IMR-90 (cell line): ENCODE measurements around the gene A1BG. TPM values are rescaled to one million over a fixed set of nuclear protein-coding genes. Genes with fewer than 3 reads are reported as not detected.
A peak's percentile ranks its signal among the peaks of the same experiment; 100 is the strongest.

Experiments used
- ATAC-seq: fragments of 200-7000 bp; cut with Tn5 transposase; 2 replicates; pipeline ENCODE4 v1.9.1; 2020; ENCODE audit warnings: low read depth, mild to moderate bottlenecking, moderate library complexity
- BruUV-seq: library from RNA; stranded (reverse); fragments of 400-500 nt; replicated peaks from 2 replicates; lab custom pipeline; 2021; lab: Mats Ljungman, UMichigan
- CTCF ChIA-PET: fragments of 300-600 bp; formaldehyde crosslinking; extraction: SDS; loops from one replicate; lab custom pipeline; 2021; ENCODE audit warnings: antibody characterized with exemption; lab: Yijun Ruan, JAX
- POLR2A ChIA-PET: fragments of 300-600 bp; sonication (Branson Sonifier 250); formaldehyde crosslinking; loops from one replicate; lab custom pipeline; 2022; ENCODE audit warnings: antibody characterized with exemption; ENCODE audit not compliant: unreplicated experiment; lab: Charles Lee
- DNase-seq: peaks from one replicate; pipeline ENCODE4 v3.0.0; 2013
- H2AFZ ChIP-seq: replicated peaks from 2 replicates; pipeline ENCODE3; 2013; ENCODE audit warnings: low read length, mild to moderate bottlenecking; ENCODE audit not compliant: poor library complexity
- H2AK5ac ChIP-seq: 2 replicates; pipeline ENCODE4 v1.6.1; 2013; ENCODE audit warnings: low read depth, low read length, inconsistent platforms
- H2AK9ac ChIP-seq: replicated peaks from 2 replicates; pipeline ENCODE3; 2013; ENCODE audit warnings: mild to moderate bottlenecking, low read depth, low read length, moderate library complexity; ENCODE audit not compliant: poor library complexity
- H2BK120ac ChIP-seq: 2 replicates; pipeline ENCODE4 v1.6.1; 2013; ENCODE audit warnings: low read depth, low read length, inconsistent platforms
- H2BK15ac ChIP-seq: 3 replicates; pipeline ENCODE4 v1.6.1; 2013; ENCODE audit warnings: low read depth, low read length, inconsistent platforms
- H2BK20ac ChIP-seq: 2 replicates; pipeline ENCODE4 v1.6.1; 2013; ENCODE audit warnings: low read depth, mild to moderate bottlenecking, inconsistent platforms, low read length, moderate library complexity
- H2BK5ac ChIP-seq: 2 replicates; pipeline ENCODE4 v1.6.1; 2013; ENCODE audit warnings: mild to moderate bottlenecking, low read depth, low read length, inconsistent platforms; ENCODE audit not compliant: poor library complexity, severe bottlenecking
- H3K14ac ChIP-seq: replicated peaks from 2 replicates; pipeline ENCODE4 v1.6.1; 2013; ENCODE audit warnings: low read depth, low read length, inconsistent platforms
- H3K18ac ChIP-seq: 2 replicates; pipeline ENCODE4 v1.6.1; 2013; ENCODE audit warnings: low read depth, low read length, control low read depth
- H3K23ac ChIP-seq: 2 replicates; pipeline ENCODE4 v1.6.1; 2013; ENCODE audit warnings: low read depth, low read length, inconsistent platforms
- H3K27ac ChIP-seq: 2 replicates; pipeline ENCODE4 v1.5.1; 2013; ENCODE audit warnings: mild to moderate bottlenecking, control low read depth, low read length; ENCODE audit not compliant: insufficient read depth
- H3K27me3 ChIP-seq: 2 replicates; pipeline ENCODE4 v1.6.1; 2013; ENCODE audit warnings: low read length; ENCODE audit not compliant: control insufficient read depth, insufficient read depth
- H3K36me3 ChIP-seq: 2 replicates; pipeline ENCODE4 v1.6.1; 2013; ENCODE audit warnings: low read length, mixed read lengths; ENCODE audit not compliant: control insufficient read depth, insufficient read depth
- H3K4ac ChIP-seq: 2 replicates; pipeline ENCODE4 v1.6.1; 2013; ENCODE audit warnings: low read depth, low read length, inconsistent platforms
- H3K4me1 ChIP-seq: 2 replicates; pipeline ENCODE4 v1.6.1; 2013; ENCODE audit warnings: low read length, mixed read lengths; ENCODE audit not compliant: control insufficient read depth, insufficient read depth
- H3K4me2 ChIP-seq: 2 replicates; pipeline ENCODE4 v1.6.1; 2013; ENCODE audit warnings: low read depth, mild to moderate bottlenecking, control low read depth, low read length, moderate library complexity
- H3K4me3 ChIP-seq: 2 replicates; pipeline ENCODE4 v1.5.1; 2013; ENCODE audit warnings: low read depth, mild to moderate bottlenecking, control low read depth, low read length, moderate library complexity; ENCODE audit not compliant: insufficient read depth
- H3K56ac ChIP-seq: 2 replicates; pipeline ENCODE4 v1.6.1; 2013; ENCODE audit warnings: low read length, inconsistent platforms; ENCODE audit not compliant: insufficient read depth; ENCODE audit errors: extremely low read depth
- H3K79me1 ChIP-seq, 2 experiments: 2 replicates each; pipeline ENCODE4 v1.6.1; 2013; ENCODE audit warnings: low read length in 2 of 2, inconsistent platforms in 1 of 2, low read depth in 1 of 2
- H3K9ac ChIP-seq: 2 replicates; pipeline ENCODE4 v1.6.1; 2013; ENCODE audit warnings: low read depth, low read length, control low read depth
- H3K9me1 ChIP-seq: 2 replicates; pipeline ENCODE4 v1.6.1; 2013; ENCODE audit warnings: low read length, inconsistent platforms; ENCODE audit not compliant: insufficient read depth
- H3K9me3 ChIP-seq: 2 replicates; pipeline ENCODE4 v1.6.1; 2013; ENCODE audit warnings: low read length; ENCODE audit not compliant: control insufficient read depth, insufficient read depth
- H4K20me1 ChIP-seq: 2 replicates; pipeline ENCODE4 v1.6.1; 2013; ENCODE audit warnings: low read length, inconsistent platforms; ENCODE audit not compliant: insufficient read depth
- H4K5ac ChIP-seq: 2 replicates; pipeline ENCODE4 v1.6.1; 2013; ENCODE audit warnings: mild to moderate bottlenecking, low read depth, low read length, control low read depth
- H4K8ac ChIP-seq, 2 experiments: 2 replicates each; pipeline ENCODE4 v1.6.1; 2013; ENCODE audit warnings: low read depth in 2 of 2, low read length in 2 of 2, control low read depth in 1 of 2, inconsistent platforms in 1 of 2
- H4K91ac ChIP-seq: 2 replicates; pipeline ENCODE4 v1.6.1; 2013; ENCODE audit warnings: low read depth, low read length, inconsistent platforms; ENCODE audit not compliant: insufficient read depth
- BHLHE40 ChIP-seq: fragments of 150-350 bp; IDR thresholded peaks from 2 replicates; pipeline ENCODE4 v1.6.1; 2016; ENCODE audit warnings: mild to moderate bottlenecking, low read depth, low read length
- CEBPB ChIP-seq: IDR thresholded peaks from 2 replicates; pipeline ENCODE4 v1.6.1; 2012; ENCODE audit warnings: low read depth, low read length, improper control_type of control experiment
- CHD1 ChIP-seq: IDR thresholded peaks from 2 replicates; pipeline ENCODE4 v1.6.1; 2012; ENCODE audit warnings: low read depth, low read length, improper control_type of control experiment
- CTCF ChIP-seq: conservative IDR thresholded peaks from 2 replicates; pipeline ENCODE4 v1.5.1; 2012; ENCODE audit warnings: mild to moderate bottlenecking, low read depth, low read length, improper control_type of control experiment
- ELK1 ChIP-seq: fragments of 150-350 bp; IDR thresholded peaks from 2 replicates; pipeline ENCODE4 v1.6.1; 2016; ENCODE audit warnings: low read depth, mild to moderate bottlenecking, low read length, moderate library complexity, borderline replicate concordance
- FOS ChIP-seq: fragments of 150-350 bp; IDR thresholded peaks from 2 replicates; pipeline ENCODE4 v1.6.1; 2016; ENCODE audit warnings: low read depth, low read length
- MAFK ChIP-seq: IDR thresholded peaks from 2 replicates; pipeline ENCODE4 v1.6.1; 2012; ENCODE audit warnings: low read depth, low read length, improper control_type of control experiment
- MAZ ChIP-seq: IDR thresholded peaks from 2 replicates; pipeline ENCODE4 v1.6.1; 2012; ENCODE audit warnings: low read depth, mild to moderate bottlenecking, low read length, improper control_type of control experiment, moderate library complexity, borderline replicate concordance
- NFE2L2 ChIP-seq: fragments of 150-350 bp; IDR thresholded peaks from 2 replicates; pipeline ENCODE4 v1.6.1; 2016; ENCODE audit warnings: low read depth, mild to moderate bottlenecking, low read length
- POLR2A ChIP-seq: IDR thresholded peaks from 2 replicates; pipeline ENCODE4 v1.6.1; 2012; ENCODE audit warnings: mild to moderate bottlenecking, low read depth, low read length
- RAD21 ChIP-seq: IDR thresholded peaks from 2 replicates; pipeline ENCODE4 v1.6.1; 2012; ENCODE audit warnings: low read length, improper control_type of control experiment
- RCOR1 ChIP-seq: IDR thresholded peaks from 2 replicates; pipeline ENCODE4 v1.6.1; 2012; ENCODE audit warnings: mild to moderate bottlenecking, low read length, improper control_type of control experiment; ENCODE audit not compliant: insufficient replicate concordance
- RFX5 ChIP-seq: IDR thresholded peaks from 2 replicates; pipeline ENCODE4 v1.8.0; 2012; ENCODE audit warnings: low read depth, mild to moderate bottlenecking, low read length, moderate library complexity
- SMC3 ChIP-seq: fragments of 150-350 bp; IDR thresholded peaks from 2 replicates; pipeline ENCODE4 v1.6.1; 2016; ENCODE audit warnings: low read depth, mild to moderate bottlenecking, antibody characterized with exemption, low read length, moderate library complexity
- WGBS, 2 experiments: methylation state at CpG; one replicate each; pipeline versions ENCODE4 v1.1.5 to v1.1.7; 2013; ENCODE audit warnings: missing lambda C conversion rate in 2 of 2; ENCODE audit not compliant: insufficient read length in 1 of 2; ENCODE audit errors: extremely low coverage in 2 of 2; 5-methylcytosine and 5-hydroxymethylcytosine counted together
- dilution Hi-C: fragments of 300-500 bp; cut with HindIII; formaldehyde crosslinking; loops from one replicate; pipeline ENCODE4 v1.14.3; 2018; ENCODE audit warnings: low sequenced_read_pairs; ENCODE audit not compliant: unreplicated experiment
- in situ Hi-C: fragments of 300-500 bp; cut with MboI; formaldehyde crosslinking; loops from 3 replicates; pipeline ENCODE4 v1.14.3; 2019; ENCODE audit warnings: low sequenced_read_pairs, inconsistent platforms, mixed read lengths
- intact Hi-C: fragments of 100-400 bp; cut with micrococcal nuclease; formaldehyde crosslinking; loops from 2 replicates; pipeline ENCODE4 v1.10.0; 2022
- polyA plus RNA-seq, 3 experiments: library from polyadenylated mRNA; depleted of rRNA; stranded (reverse); fragments of >200 nt; gene quantifications; 2 replicates each; pipeline ENCODE4 v1.2.3, GENCODE V29; 2012; ENCODE audit warnings: low replicate concordance in 1 of 3
- total RNA-seq: library from RNA; depleted of rRNA; stranded (reverse); fragments of >200 nt; gene quantifications from 2 replicates; pipeline ENCODE4 v1.2.3, GENCODE V29; 2012
- TF ChIP-seq, protein P1 (sequence below): fragments of 150-350 bp; IDR thresholded peaks from 2 replicates; pipeline ENCODE4 v1.6.1; 2017; ENCODE audit warnings: mild to moderate bottlenecking, antibody characterized with exemption, low read length, low read depth

A1BG gene
- total and polyA plus RNA-seq, 2 of the 4 experiments (the other 2 are of a cell fraction) = 4.5 to 54.5 TPM

GRCh38 chr19:58392945-58393724 is 39.8 kb upstream of the A1BG start:
- no peak overlapping the region for H3K27ac ChIP-seq
- no peak for DNase-seq
- H3K4me2 ChIP-seq = no peak overlapping the region
- H3K9ac ChIP-seq = no peak overlapping the region
- no peaks in the 10 kb centered on the region for H3K9me3 ChIP-seq
- no peak overlapping the region for H3K56ac ChIP-seq
- H3K9me1 ChIP-seq = peaks cover 2% of the 10 kb centered on the region; the same call in 1 of the 2 replicates
- no peak overlapping the region for H2AK5ac ChIP-seq
- WGBS, 2 experiments = 98% methylated on average over 10 of the region's 26 CpGs; no CpG with 5 or more reads in 1 of the 2 experiments
- H3K23ac ChIP-seq = no peak overlapping the region
- ATAC-seq = no peak
- in situ Hi-C loops = no loop called here
- H3K4me3 ChIP-seq = no peak overlapping the region
- dilution Hi-C loops = no loop called here
- no peak overlapping the region for H4K5ac ChIP-seq
- H3K79me1 ChIP-seq = peaks cover 11 to 49% of the 10 kb centered on the region in 2 experiments
- peak overlapping the region; percentile 16 for H2AK9ac ChIP-seq
- H3K36me3 ChIP-seq = peaks cover 29% of the 10 kb centered on the region
- H3K14ac ChIP-seq = no peak overlapping the region
- no peak overlapping the region for H3K4ac ChIP-seq
- POLR2A ChIA-PET = interaction anchor here (0.6 kb wide), 1 partner anchor 153 kb away, joined by 3 read pairs; no protein-coding TSS in a partner anchor
- H2BK120ac ChIP-seq = no peak overlapping the region
- no peak overlapping the region for H4K91ac ChIP-seq
- H3K27me3 ChIP-seq = no peaks in the 10 kb centered on the region
- BruUV-seq = no TSS peak
- no peak overlapping the region for H4K8ac ChIP-seq
- peaks cover 53% of the 10 kb centered on the region for H4K20me1 ChIP-seq
- H3K4me1 ChIP-seq = no peaks in the 10 kb centered on the region
- no peak overlapping the region for H2BK5ac ChIP-seq
- H2BK15ac ChIP-seq = no peak overlapping the region
- no peak overlapping the region for H2BK20ac ChIP-seq
- CTCF ChIA-PET = no interaction called here
- no peak overlapping the region for H3K18ac ChIP-seq
- no peak overlapping the region for H2AFZ ChIP-seq
- intact Hi-C loops = no loop called here
- TF ChIP-seq CEBPB (no peak), FOS (no peak), NFE2L2 (no peak), CTCF (no peak), RAD21 (no peak), RFX5 (no peak), MAZ (no peak), MAFK (no peak), SMC3 (no peak), RCOR1 (no peak), BHLHE40 (no peak), POLR2A (no peak), CHD1 (no peak), ELK1 (no peak)
- TF ChIP-seq, protein P1, sequence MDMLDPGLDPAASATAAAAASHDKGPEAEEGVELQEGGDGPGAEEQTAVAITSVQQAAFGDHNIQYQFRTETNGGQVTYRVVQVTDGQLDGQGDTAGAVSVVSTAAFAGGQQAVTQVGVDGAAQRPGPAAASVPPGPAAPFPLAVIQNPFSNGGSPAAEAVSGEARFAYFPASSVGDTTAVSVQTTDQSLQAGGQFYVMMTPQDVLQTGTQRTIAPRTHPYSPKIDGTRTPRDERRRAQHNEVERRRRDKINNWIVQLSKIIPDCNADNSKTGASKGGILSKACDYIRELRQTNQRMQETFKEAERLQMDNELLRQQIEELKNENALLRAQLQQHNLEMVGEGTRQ = no peak
